IMR-90 (cell line): ENCODE results near the gene FOXP4. TPM values are rescaled to one million over a fixed set of nuclear protein-coding genes. Genes with fewer than 3 reads are reported as not detected.

Experiments used
- ATAC-seq: fragments of 200-7000 bp; cut with Tn5 transposase; 2 replicates; pipeline ENCODE4 v1.9.1; 2020; ENCODE audit warnings: low read depth, mild to moderate bottlenecking, moderate library complexity
- BruUV-seq: library from RNA; stranded (reverse); fragments of 400-500 nt; replicated peaks from 2 replicates; lab custom pipeline; 2021; lab: Mats Ljungman, UMichigan
- CTCF ChIA-PET: fragments of 300-600 bp; formaldehyde crosslinking; extraction: SDS; loops from one replicate; lab custom pipeline; 2021; ENCODE audit warnings: antibody characterized with exemption; lab: Yijun Ruan, JAX
- POLR2A ChIA-PET: fragments of 300-600 bp; sonication (Branson Sonifier 250); formaldehyde crosslinking; loops from one replicate; lab custom pipeline; 2022; ENCODE audit warnings: antibody characterized with exemption; ENCODE audit not compliant: unreplicated experiment; lab: Charles Lee
- DNase-seq: peaks from one replicate; pipeline ENCODE4 v3.0.0; 2013
- H2AFZ ChIP-seq: replicated peaks from 2 replicates; pipeline ENCODE3; 2013; ENCODE audit warnings: low read length, mild to moderate bottlenecking; ENCODE audit not compliant: poor library complexity
- H2AK5ac ChIP-seq: 2 replicates; pipeline ENCODE4 v1.6.1; 2013; ENCODE audit warnings: low read depth, low read length, inconsistent platforms
- H2AK9ac ChIP-seq: replicated peaks from 2 replicates; pipeline ENCODE3; 2013; ENCODE audit warnings: mild to moderate bottlenecking, low read depth, low read length, moderate library complexity; ENCODE audit not compliant: poor library complexity
- H2BK120ac ChIP-seq: 2 replicates; pipeline ENCODE4 v1.6.1; 2013; ENCODE audit warnings: low read depth, low read length, inconsistent platforms
- H2BK15ac ChIP-seq: 3 replicates; pipeline ENCODE4 v1.6.1; 2013; ENCODE audit warnings: low read depth, low read length, inconsistent platforms
- H2BK20ac ChIP-seq: 2 replicates; pipeline ENCODE4 v1.6.1; 2013; ENCODE audit warnings: low read depth, mild to moderate bottlenecking, inconsistent platforms, low read length, moderate library complexity
- H2BK5ac ChIP-seq: 2 replicates; pipeline ENCODE4 v1.6.1; 2013; ENCODE audit warnings: mild to moderate bottlenecking, low read depth, low read length, inconsistent platforms; ENCODE audit not compliant: poor library complexity, severe bottlenecking
- H3K14ac ChIP-seq: replicated peaks from 2 replicates; pipeline ENCODE4 v1.6.1; 2013; ENCODE audit warnings: low read depth, low read length, inconsistent platforms
- H3K18ac ChIP-seq: 2 replicates; pipeline ENCODE4 v1.6.1; 2013; ENCODE audit warnings: low read depth, low read length, control low read depth
- H3K23ac ChIP-seq: 2 replicates; pipeline ENCODE4 v1.6.1; 2013; ENCODE audit warnings: low read depth, low read length, inconsistent platforms
- H3K27ac ChIP-seq: 2 replicates; pipeline ENCODE4 v1.5.1; 2013; ENCODE audit warnings: mild to moderate bottlenecking, control low read depth, low read length; ENCODE audit not compliant: insufficient read depth
- H3K27me3 ChIP-seq: 2 replicates; pipeline ENCODE4 v1.6.1; 2013; ENCODE audit warnings: low read length; ENCODE audit not compliant: control insufficient read depth, insufficient read depth
- H3K36me3 ChIP-seq: 2 replicates; pipeline ENCODE4 v1.6.1; 2013; ENCODE audit warnings: low read length, mixed read lengths; ENCODE audit not compliant: control insufficient read depth, insufficient read depth
- H3K4ac ChIP-seq: 2 replicates; pipeline ENCODE4 v1.6.1; 2013; ENCODE audit warnings: low read depth, low read length, inconsistent platforms
- H3K4me1 ChIP-seq: 2 replicates; pipeline ENCODE4 v1.6.1; 2013; ENCODE audit warnings: low read length, mixed read lengths; ENCODE audit not compliant: control insufficient read depth, insufficient read depth
- H3K4me2 ChIP-seq: 2 replicates; pipeline ENCODE4 v1.6.1; 2013; ENCODE audit warnings: low read depth, mild to moderate bottlenecking, control low read depth, low read length, moderate library complexity
- H3K4me3 ChIP-seq: 2 replicates; pipeline ENCODE4 v1.5.1; 2013; ENCODE audit warnings: low read depth, mild to moderate bottlenecking, control low read depth, low read length, moderate library complexity; ENCODE audit not compliant: insufficient read depth
- H3K56ac ChIP-seq: 2 replicates; pipeline ENCODE4 v1.6.1; 2013; ENCODE audit warnings: low read length, inconsistent platforms; ENCODE audit not compliant: insufficient read depth; ENCODE audit errors: extremely low read depth
- H3K79me1 ChIP-seq, 2 experiments: 2 replicates each; pipeline ENCODE4 v1.6.1; 2013; ENCODE audit warnings: low read length in 2 of 2, inconsistent platforms in 1 of 2, low read depth in 1 of 2
- H3K9ac ChIP-seq: 2 replicates; pipeline ENCODE4 v1.6.1; 2013; ENCODE audit warnings: low read depth, low read length, control low read depth
- H3K9me1 ChIP-seq: 2 replicates; pipeline ENCODE4 v1.6.1; 2013; ENCODE audit warnings: low read length, inconsistent platforms; ENCODE audit not compliant: insufficient read depth
- H3K9me3 ChIP-seq: 2 replicates; pipeline ENCODE4 v1.6.1; 2013; ENCODE audit warnings: low read length; ENCODE audit not compliant: control insufficient read depth, insufficient read depth
- H4K20me1 ChIP-seq: 2 replicates; pipeline ENCODE4 v1.6.1; 2013; ENCODE audit warnings: low read length, inconsistent platforms; ENCODE audit not compliant: insufficient read depth
- H4K5ac ChIP-seq: 2 replicates; pipeline ENCODE4 v1.6.1; 2013; ENCODE audit warnings: mild to moderate bottlenecking, low read depth, low read length, control low read depth
- H4K8ac ChIP-seq, 2 experiments: 2 replicates each; pipeline ENCODE4 v1.6.1; 2013; ENCODE audit warnings: low read depth in 2 of 2, low read length in 2 of 2, control low read depth in 1 of 2, inconsistent platforms in 1 of 2
- H4K91ac ChIP-seq: 2 replicates; pipeline ENCODE4 v1.6.1; 2013; ENCODE audit warnings: low read depth, low read length, inconsistent platforms; ENCODE audit not compliant: insufficient read depth
- CEBPB ChIP-seq: IDR thresholded peaks from 2 replicates; pipeline ENCODE4 v1.6.1; 2012; ENCODE audit warnings: low read depth, low read length, improper control_type of control experiment
- CHD1 ChIP-seq: IDR thresholded peaks from 2 replicates; pipeline ENCODE4 v1.6.1; 2012; ENCODE audit warnings: low read depth, low read length, improper control_type of control experiment
- CTCF ChIP-seq: conservative IDR thresholded peaks from 2 replicates; pipeline ENCODE4 v1.5.1; 2012; ENCODE audit warnings: mild to moderate bottlenecking, low read depth, low read length, improper control_type of control experiment
- ELK1 ChIP-seq: fragments of 150-350 bp; IDR thresholded peaks from 2 replicates; pipeline ENCODE4 v1.6.1; 2016; ENCODE audit warnings: low read depth, mild to moderate bottlenecking, low read length, moderate library complexity, borderline replicate concordance
- FOS ChIP-seq: fragments of 150-350 bp; IDR thresholded peaks from 2 replicates; pipeline ENCODE4 v1.6.1; 2016; ENCODE audit warnings: low read depth, low read length
- POLR2A ChIP-seq: IDR thresholded peaks from 2 replicates; pipeline ENCODE4 v1.6.1; 2012; ENCODE audit warnings: mild to moderate bottlenecking, low read depth, low read length
- RAD21 ChIP-seq: IDR thresholded peaks from 2 replicates; pipeline ENCODE4 v1.6.1; 2012; ENCODE audit warnings: low read length, improper control_type of control experiment
- RFX5 ChIP-seq: IDR thresholded peaks from 2 replicates; pipeline ENCODE4 v1.8.0; 2012; ENCODE audit warnings: low read depth, mild to moderate bottlenecking, low read length, moderate library complexity
- SMC3 ChIP-seq: fragments of 150-350 bp; IDR thresholded peaks from 2 replicates; pipeline ENCODE4 v1.6.1; 2016; ENCODE audit warnings: low read depth, mild to moderate bottlenecking, antibody characterized with exemption, low read length, moderate library complexity
- WGBS, 2 experiments: methylation state at CpG; one replicate each; pipeline versions ENCODE4 v1.1.5 to v1.1.7; 2013; ENCODE audit warnings: missing lambda C conversion rate in 2 of 2; ENCODE audit not compliant: insufficient read length in 1 of 2; ENCODE audit errors: extremely low coverage in 2 of 2; 5-methylcytosine and 5-hydroxymethylcytosine counted together
- dilution Hi-C: fragments of 300-500 bp; cut with HindIII; formaldehyde crosslinking; loops from one replicate; pipeline ENCODE4 v1.14.3; 2018; ENCODE audit warnings: low sequenced_read_pairs; ENCODE audit not compliant: unreplicated experiment
- in situ Hi-C: fragments of 300-500 bp; cut with MboI; formaldehyde crosslinking; loops from 3 replicates; pipeline ENCODE4 v1.14.3; 2019; ENCODE audit warnings: low sequenced_read_pairs, inconsistent platforms, mixed read lengths
- intact Hi-C: fragments of 100-400 bp; cut with micrococcal nuclease; formaldehyde crosslinking; loops from 2 replicates; pipeline ENCODE4 v1.10.0; 2022
- polyA plus RNA-seq, 3 experiments: library from polyadenylated mRNA; depleted of rRNA; stranded (reverse); fragments of >200 nt; gene quantifications; 2 replicates each; pipeline ENCODE4 v1.2.3, GENCODE V29; 2012; ENCODE audit warnings: low replicate concordance in 1 of 3
- total RNA-seq: library from RNA; depleted of rRNA; stranded (reverse); fragments of >200 nt; gene quantifications from 2 replicates; pipeline ENCODE4 v1.2.3, GENCODE V29; 2012

FOXP4 gene
- total and polyA plus RNA-seq, 2 of the 4 experiments (the other 2 are of a cell fraction): 0.72 to 9.5 TPM

GRCh38 chr6:41568585-41569384 lies 22.6 kb downstream of the FOXP4 start:
- peak overlapping the region; percentile 59; the same call in 1 of the 2 replicates for H3K4ac ChIP-seq
- ATAC-seq (peak; percentile 92), DNase-seq (peak; percentile 49)
- no peak overlapping the region for H4K5ac ChIP-seq
- H4K91ac ChIP-seq: no peak overlapping the region
- CTCF ChIA-PET: no interaction called here
- in situ Hi-C loops: no loop called here
- peak overlapping the region; percentile 22 for H2AK9ac ChIP-seq
- H2AFZ ChIP-seq: peak overlapping the region; percentile 54
- no peak overlapping the region for H3K4me3 ChIP-seq
- H3K36me3 ChIP-seq: peaks cover 24% of the 10 kb centered on the region
- intact Hi-C loops: no loop called here
- WGBS, 2 experiments: 44% methylated on average over 4 of the region's 13 CpGs; no CpG with 5 or more reads in 1 of the 2 experiments
- H2AK5ac ChIP-seq: peak overlapping the region; percentile 38; the same call in 1 of the 2 replicates
- H2BK20ac ChIP-seq: no peak overlapping the region
- peaks cover 3 to 29% of the 10 kb centered on the region in 2 experiments; a peak in 3 of 4 replicates for H3K79me1 ChIP-seq
- no peak overlapping the region; the same call in 1 of the 2 replicates for H3K9ac ChIP-seq
- no peak overlapping the region for H3K4me2 ChIP-seq
- no peak overlapping the region for H4K8ac ChIP-seq
- H3K56ac ChIP-seq: no peak overlapping the region
- dilution Hi-C loops: no loop called here
- no peaks in the 10 kb centered on the region for H3K9me3 ChIP-seq
- peak overlapping the region; percentile 29; the same call in 1 of the 2 replicates for H3K14ac ChIP-seq
- H4K20me1 ChIP-seq: no peaks in the 10 kb centered on the region; the same call in 1 of the 2 replicates
- no peak overlapping the region for H3K18ac ChIP-seq
- H3K27me3 ChIP-seq: no peaks in the 10 kb centered on the region
- H2BK120ac ChIP-seq: peak overlapping the region; percentile 14; the same call in 1 of the 2 replicates
- H3K9me1 ChIP-seq: peaks cover 25% of the 10 kb centered on the region; the same call in 1 of the 2 replicates
- TF ChIP-seq FOS (no peak), RAD21 (no peak), ELK1 (no peak), POLR2A (no peak), CEBPB (no peak), CTCF (no peak), CHD1 (no peak), SMC3 (no peak), RFX5 (no peak)
- no peak overlapping the region for H3K27ac ChIP-seq
- peak overlapping the region; percentile 20 for H2BK5ac ChIP-seq
- POLR2A ChIA-PET: no interaction called here
- peaks cover 10% of the 10 kb centered on the region; the same call in 1 of the 2 replicates for H3K4me1 ChIP-seq
- no TSS peak for BruUV-seq
- H2BK15ac ChIP-seq: no peak overlapping the region
- no peak overlapping the region for H3K23ac ChIP-seq
